Endodermal cell (in vitro differentiated cells): ENCODE measurements around the gene EIF4E1B. TPM values are rescaled to one million over a fixed set of nuclear protein-coding genes. Genes with fewer than 3 reads are reported as not detected.

Experiments used
- DNase-seq: peaks from one replicate; pipeline ENCODE4 v3.0.0-alpha.2; 2017
- H3K27ac ChIP-seq: 2 replicates; pipeline ENCODE4 v1.5.1; 2013; ENCODE audit warnings: mild to moderate bottlenecking, low read depth, low read length, moderate library complexity
- H3K27me3 ChIP-seq: 2 replicates; pipeline ENCODE4 v1.6.1; 2013; ENCODE audit warnings: mild to moderate bottlenecking, low read length, moderate library complexity; ENCODE audit not compliant: insufficient read depth, control insufficient read depth, poor library complexity, severe bottlenecking
- H3K36me3 ChIP-seq: 2 replicates; pipeline ENCODE4 v1.7.0; 2013; ENCODE audit warnings: mild to moderate bottlenecking, low read length, moderate library complexity; ENCODE audit not compliant: control insufficient read depth, insufficient read depth
- H3K4me1 ChIP-seq: one replicate; pipeline ENCODE4 v1.7.0; 2013; ENCODE audit warnings: low read length; ENCODE audit not compliant: control insufficient read depth, insufficient read depth
- H3K4me3 ChIP-seq: 2 replicates; pipeline ENCODE4 v1.5.1; 2013; ENCODE audit warnings: mild to moderate bottlenecking, low read length, moderate library complexity
- H3K9ac ChIP-seq: 2 replicates; pipeline ENCODE4 v1.6.1; 2013; ENCODE audit warnings: mild to moderate bottlenecking, low read length, moderate library complexity; ENCODE audit not compliant: poor library complexity, severe bottlenecking; ENCODE audit errors: extremely low read depth
- H3K9me3 ChIP-seq: 2 replicates; pipeline ENCODE4 v1.6.1; 2013; ENCODE audit warnings: mild to moderate bottlenecking, low read length, moderate library complexity; ENCODE audit not compliant: control insufficient read depth
- H3K27ac Mint-ChIP-seq: 2 replicates; pipeline ENCODE4 v1.8.0; 2020; ENCODE audit warnings: mixed read lengths
- H3K27me3 Mint-ChIP-seq: 2 replicates; pipeline ENCODE4 v1.8.0; 2021; ENCODE audit warnings: mild to moderate bottlenecking, mixed read lengths; ENCODE audit not compliant: insufficient read depth
- H3K36me3 Mint-ChIP-seq: 2 replicates; pipeline ENCODE4 v1.8.0; 2020; ENCODE audit warnings: low read depth, mixed read lengths
- H3K4me1 Mint-ChIP-seq: 2 replicates; pipeline ENCODE4 v1.8.0; 2020; ENCODE audit warnings: mixed read lengths
- H3K4me3 Mint-ChIP-seq: 2 replicates; pipeline ENCODE4 v1.8.0; 2020; ENCODE audit warnings: mild to moderate bottlenecking, moderate library complexity, mixed read lengths
- H3K9me3 Mint-ChIP-seq: 2 replicates; pipeline ENCODE4 v1.8.0; 2020; ENCODE audit warnings: mild to moderate bottlenecking, mixed read lengths
- CTCF ChIP-seq: fragments of 200-600 bp; sonication (generic); conservative IDR thresholded peaks from 2 replicates; pipeline ENCODE4 v1.5.0; 2021; ENCODE audit warnings: antibody characterized with exemption, mild to moderate bottlenecking
- WGBS, 2 experiments: methylation state at CpG; one replicate each; pipeline versions ENCODE4 v1.1.5 to v1.1.7; 2013; ENCODE audit warnings: missing lambda C conversion rate in 2 of 2, mixed read lengths in 1 of 2; ENCODE audit not compliant: insufficient coverage in 1 of 2, insufficient read length in 1 of 2; 5-methylcytosine and 5-hydroxymethylcytosine counted together
- total RNA-seq, 2 donors: library from RNA; stranded (reverse); fragmentation: NEBNext Ultra II Directional in 1 of 2; extraction: Animal tissue kit (Norgen Biotek cat#: 25700) in 1 of 2; gene quantifications; 2 replicates in 1 of 2; 3 replicates in 1 of 2; pipeline ENCODE4 v1.2.1, GENCODE V29; 2021

The EIF4E1B gene
- total RNA-seq, 2 donors from 2014 or later, result 1.4 to 2.0 TPM

GRCh38 chr5:176612008-176612407 is 18.5 kb upstream of the EIF4E1B start:
- no peaks in the 10 kb centered on the region for H3K36me3 Mint-ChIP-seq
- Histone ChIP-seq H3K4me3 (no peak overlapping the region), H3K9ac (no peak overlapping the region), H3K27ac (no peak overlapping the region), H3K4me1 (no peaks in the 10 kb centered on the region), H3K36me3 (no peaks in the 10 kb centered on the region), H3K9me3 (no peaks in the 10 kb centered on the region), H3K27me3 (peaks cover 35% of the 10 kb centered on the region)
- no peak overlapping the region for H3K27ac Mint-ChIP-seq
- no peak overlapping the region for H3K4me3 Mint-ChIP-seq
- no peak for TF ChIP-seq CTCF
- WGBS, 2 experiments, result 85 to 92% methylated on average over 6 of the region's 6 CpGs
- peaks cover 5% of the 10 kb centered on the region for H3K4me1 Mint-ChIP-seq
- H3K9me3 Mint-ChIP-seq, result no peaks in the 10 kb centered on the region
- peaks cover 62% of the 10 kb centered on the region for H3K27me3 Mint-ChIP-seq
- no peak for DNase-seq

GRCh38 chr5:176612855-176613254 is 17.6 kb upstream of the EIF4E1B start:
- Mint-ChIP-seq H3K9me3 (no peaks in the 10 kb centered on the region), H3K4me1 (peaks cover 5% of the 10 kb centered on the region), H3K27me3 (peaks cover 68% of the 10 kb centered on the region), H3K36me3 (no peaks in the 10 kb centered on the region), H3K27ac (no peak overlapping the region), H3K4me3 (no peak overlapping the region)
- DNase-seq, result no peak
- Histone ChIP-seq H3K36me3 (no peaks in the 10 kb centered on the region), H3K27me3 (peaks cover 42% of the 10 kb centered on the region), H3K4me3 (no peak overlapping the region), H3K27ac (no peak overlapping the region), H3K9me3 (no peaks in the 10 kb centered on the region), H3K9ac (no peak overlapping the region), H3K4me1 (no peaks in the 10 kb centered on the region)
- TF ChIP-seq CTCF, result no peak
- 79 to 82% methylated on average over 2 of the region's 2 CpGs for WGBS, 2 experiments

GRCh38 chr5:176614805-176615478 is 15.5 kb upstream of the EIF4E1B start:
- Mint-ChIP-seq H3K27me3 (peaks cover 75% of the 10 kb centered on the region), H3K4me1 (no peaks in the 10 kb centered on the region), H3K27ac (no peak overlapping the region), H3K4me3 (no peak overlapping the region), H3K9me3 (no peaks in the 10 kb centered on the region), H3K36me3 (no peaks in the 10 kb centered on the region)
- DNase-seq, result no peak
- H3K9me3 ChIP-seq, result no peaks in the 10 kb centered on the region
- no peak for TF ChIP-seq CTCF
- H3K36me3 ChIP-seq, result no peaks in the 10 kb centered on the region
- no peak overlapping the region for H3K9ac ChIP-seq
- H3K27me3 ChIP-seq, result peaks cover 52% of the 10 kb centered on the region
- WGBS, 2 experiments, result 71 to 77% methylated on average over 3 to 8 of the region's 8 CpGs
- H3K27ac ChIP-seq, result no peak overlapping the region
- no peak overlapping the region for H3K4me3 ChIP-seq
- no peaks in the 10 kb centered on the region for H3K4me1 ChIP-seq
